Measurements from ENCODE around the gene SELENOF.
"Not testable (repeated sequence)": the region's sequence is repeated elsewhere in the genome, so short reads cannot be mapped to it uniquely, and the experiment has no call there.

The SELENOF gene

GRCh38 chr1:86888327-86888726, 25.6 kb downstream of the SELENOF start:
- in situ Hi-C loops (cut with MboI; ENCODE audit: low sequenced_read_pairs, unreplicated experiment) = no loop called here
- no peak for DNase-seq (ENCODE audit: low spot score)
- no peak for TF ChIP-seq CTCF (IDR thresholded peaks at IDR 0.05; ENCODE audit: borderline replicate concordance, control extremely low read depth, extremely low read depth, insufficient read depth, missing control alignments)

- DNase-seq (ENCODE audit: low spot score) = no peak
- TF ChIP-seq CTCF (IDR thresholded peaks at IDR 0.05; ENCODE audit: borderline replicate concordance, control extremely low read depth, extremely low read depth, insufficient read depth, missing control alignments) = no peak
- in situ Hi-C loops (cut with MboI; ENCODE audit: low sequenced_read_pairs, unreplicated experiment) = no loop called here
These were observed 26.3 kb downstream of the SELENOF start for GRCh38 chr1:86887479-86888162.

GRCh38 chr1:86875722-86876121, 38.2 kb downstream of the SELENOF start:
- no peak for DNase-seq (ENCODE audit: low spot score)
- in situ Hi-C loops (cut with MboI; ENCODE audit: low sequenced_read_pairs, unreplicated experiment) = no loop called here
- TF ChIP-seq CTCF (IDR thresholded peaks at IDR 0.05; ENCODE audit: borderline replicate concordance, control extremely low read depth, extremely low read depth, insufficient read depth, missing control alignments) = no peak

GRCh38 chr1:86872086-86872485, 41.8 kb downstream of the SELENOF start:
- DNase-seq (ENCODE audit: low spot score) = no peak
- no peak for TF ChIP-seq CTCF (IDR thresholded peaks at IDR 0.05; ENCODE audit: borderline replicate concordance, control extremely low read depth, extremely low read depth, insufficient read depth, missing control alignments)
- in situ Hi-C loops (cut with MboI; ENCODE audit: low sequenced_read_pairs, unreplicated experiment) = no loop called here

- TF ChIP-seq CTCF (IDR thresholded peaks at IDR 0.05; ENCODE audit: borderline replicate concordance, control extremely low read depth, extremely low read depth, insufficient read depth, missing control alignments) = no peak
- in situ Hi-C loops (cut with MboI; ENCODE audit: low sequenced_read_pairs, unreplicated experiment) = no loop called here
- no peak for DNase-seq (ENCODE audit: low spot score)
These were observed 42.9 kb downstream of the SELENOF start for GRCh38 chr1:86871001-86871400.

- in situ Hi-C loops (cut with MboI; ENCODE audit: low sequenced_read_pairs, unreplicated experiment) = no loop called here
- no peak for DNase-seq (ENCODE audit: low spot score)
These were observed 45.4 kb downstream of the SELENOF start for GRCh38 chr1:86868477-86868876.

GRCh38 chr1:86867278-86867677, 46.6 kb downstream of the SELENOF start:
- DNase-seq (ENCODE audit: low spot score); in situ Hi-C loops (cut with MboI; ENCODE audit: low sequenced_read_pairs, unreplicated experiment): not testable (repeated sequence)

More at GRCh38 chr1:86868477-86868876, 45.4 kb downstream of the SELENOF start:
- no peak for TF ChIP-seq CTCF (IDR thresholded peaks at IDR 0.05; ENCODE audit: borderline replicate concordance, control extremely low read depth, extremely low read depth, insufficient read depth, missing control alignments)
